GM12801 (cell line): Measurements from ENCODE around the gene ROCK2.

ENCODE experiments used
- CTCF ChIP-seq: IDR thresholded peaks from one replicate; pipeline ENCODE4 v1.5.1; 2011; ENCODE audit warnings: control low read depth; ENCODE audit not compliant: insufficient read length; ENCODE audit errors: extremely low read depth

Gene ROCK2

GRCh38 chr2:11375025-11375688, 30.7 kb upstream of the ROCK2 start:
- no peak for TF ChIP-seq CTCF

- TF ChIP-seq CTCF: no peak
Observed at GRCh38 chr2:11373096-11373495, 28.7 kb upstream of the ROCK2 start.

- no peak for TF ChIP-seq CTCF
Observed at GRCh38 chr2:11371092-11371937, 26.9 kb upstream of the ROCK2 start.

- TF ChIP-seq CTCF: no peak
Observed at GRCh38 chr2:11370377-11371091, 26.1 kb upstream of the ROCK2 start.

GRCh38 chr2:11368059-11368572, 23.7 kb upstream of the ROCK2 start:
- TF ChIP-seq CTCF: no peak

GRCh38 chr2:11367170-11367730, 22.8 kb upstream of the ROCK2 start:
- no peak for TF ChIP-seq CTCF

GRCh38 chr2:11366326-11366741, 21.9 kb upstream of the ROCK2 start:
- TF ChIP-seq CTCF: no peak
